BE2C (cell line): ENCODE measurements around the gene FAM124B.

Experiments used
- DNase-seq: peaks from one replicate; pipeline ENCODE4 v3.0.0-alpha.2; 2020
- H3K27me3 ChIP-seq: fragments of 250-450 bp; sonication (Bioruptor Pico); 2 replicates; pipeline ENCODE4 v1.5.1; 2020; ENCODE audit warnings: mild to moderate bottlenecking
- H3K36me3 ChIP-seq: fragments of 250-450 bp; sonication (Bioruptor Pico); 2 replicates; pipeline ENCODE4 v1.5.1; 2020; ENCODE audit warnings: mild to moderate bottlenecking
- H3K4me1 ChIP-seq: fragments of 250-450 bp; sonication (Bioruptor Pico); 2 replicates; pipeline ENCODE4 v1.5.1; 2020
- H3K4me3 ChIP-seq: 2 replicates; pipeline ENCODE4 v1.5.1; 2011; ENCODE audit warnings: low read depth, low read length
- H3K9me3 ChIP-seq: fragments of 250-450 bp; sonication (Bioruptor Pico); 2 replicates; pipeline ENCODE4 v1.5.1; 2020
- CTCF ChIP-seq: IDR thresholded peaks from 2 replicates; pipeline ENCODE4 v1.5.1; 2012; ENCODE audit warnings: mild to moderate bottlenecking, low read depth, low read length

The FAM124B gene

DNA sequence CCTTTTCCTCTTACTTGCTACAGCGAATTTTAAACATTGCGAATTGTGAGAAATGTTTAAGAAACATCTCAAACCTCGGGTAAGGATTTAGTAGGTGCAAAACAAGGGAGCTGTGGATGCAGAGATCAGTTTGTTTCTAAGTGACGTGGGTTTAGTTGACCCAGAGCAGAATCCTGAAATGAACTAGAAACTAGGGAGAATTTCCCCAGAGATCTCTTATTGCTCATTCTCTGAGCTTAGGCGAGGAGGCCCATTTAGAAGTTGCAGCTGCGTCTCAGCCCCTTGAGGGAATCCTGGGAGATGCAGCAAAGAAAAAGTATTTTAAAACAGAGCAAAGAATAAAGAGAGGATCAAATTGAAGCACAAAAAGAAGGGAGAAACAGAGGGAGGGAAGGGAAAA is 29.3 kb downstream of the FAM124B start:
- Histone ChIP-seq H3K27me3 (no peaks in the 10 kb centered on the region), H3K4me1 (no peaks in the 10 kb centered on the region), H3K9me3 (no peaks in the 10 kb centered on the region), H3K4me3 (no peak overlapping the region), H3K36me3 (no peaks in the 10 kb centered on the region)
- no peak for TF ChIP-seq CTCF
- DNase-seq = no peak

DNA sequence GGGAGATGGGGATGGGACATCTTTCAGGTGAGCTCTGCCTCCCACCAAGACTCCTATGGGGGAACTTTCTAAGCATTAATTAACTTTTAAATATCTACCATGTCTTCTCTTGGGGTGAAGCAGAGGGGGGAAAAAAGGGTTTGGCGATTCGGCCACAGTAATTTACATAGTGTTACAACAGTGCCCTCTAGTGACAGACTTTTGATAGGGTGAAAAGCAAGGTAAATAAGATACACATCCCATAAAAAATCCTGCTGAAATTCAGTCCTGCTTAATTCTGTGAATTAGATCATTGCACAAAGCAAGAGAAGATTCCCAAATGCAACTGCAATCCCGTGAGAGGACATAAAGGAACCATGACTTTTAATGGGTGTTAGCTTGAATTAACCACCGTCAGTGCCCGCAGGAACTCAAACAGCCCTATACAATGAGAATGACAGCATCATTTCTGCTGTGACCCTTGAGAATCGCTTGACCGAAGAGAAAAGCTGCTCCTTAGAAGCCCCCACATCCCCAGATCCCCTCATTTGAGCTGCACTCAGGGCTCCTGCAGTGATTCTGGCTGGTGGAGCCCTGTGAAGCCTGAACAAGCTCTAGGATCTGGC is 32.8 kb downstream of the FAM124B start:
- Histone ChIP-seq H3K4me1 (no peaks in the 10 kb centered on the region), H3K9me3 (no peaks in the 10 kb centered on the region), H3K27me3 (no peaks in the 10 kb centered on the region), H3K36me3 (no peaks in the 10 kb centered on the region; the same call in 1 of the 2 replicates), H3K4me3 (no peak overlapping the region)
- TF ChIP-seq CTCF = peak; percentile 69
- DNase-seq = peak; percentile 20

- no peak for TF ChIP-seq CTCF
- Histone ChIP-seq H3K27me3 (no peaks in the 10 kb centered on the region), H3K9me3 (no peaks in the 10 kb centered on the region), H3K4me3 (no peak overlapping the region), H3K36me3 (no peaks in the 10 kb centered on the region; the same call in 1 of the 2 replicates), H3K4me1 (no peaks in the 10 kb centered on the region)
- no peak for DNase-seq
These were observed 35.6 kb downstream of the FAM124B start for GRCh38 chr2:224366267-224366844.

- Histone ChIP-seq H3K27me3 (no peaks in the 10 kb centered on the region), H3K9me3 (no peaks in the 10 kb centered on the region), H3K36me3 (no peaks in the 10 kb centered on the region; the same call in 1 of the 2 replicates), H3K4me1 (no peaks in the 10 kb centered on the region), H3K4me3 (no peak overlapping the region)
- no peak for DNase-seq
- no peak for TF ChIP-seq CTCF
These were observed 36.6 kb downstream of the FAM124B start for GRCh38 chr2:224365331-224365730.

- no peak for TF ChIP-seq CTCF
- Histone ChIP-seq H3K4me1 (no peaks in the 10 kb centered on the region), H3K9me3 (no peaks in the 10 kb centered on the region), H3K36me3 (no peaks in the 10 kb centered on the region; the same call in 1 of the 2 replicates), H3K27me3 (no peaks in the 10 kb centered on the region), H3K4me3 (no peak overlapping the region)
- no peak for DNase-seq
These were observed 38.6 kb downstream of the FAM124B start for GRCh38 chr2:224363281-224363680.

DNA sequence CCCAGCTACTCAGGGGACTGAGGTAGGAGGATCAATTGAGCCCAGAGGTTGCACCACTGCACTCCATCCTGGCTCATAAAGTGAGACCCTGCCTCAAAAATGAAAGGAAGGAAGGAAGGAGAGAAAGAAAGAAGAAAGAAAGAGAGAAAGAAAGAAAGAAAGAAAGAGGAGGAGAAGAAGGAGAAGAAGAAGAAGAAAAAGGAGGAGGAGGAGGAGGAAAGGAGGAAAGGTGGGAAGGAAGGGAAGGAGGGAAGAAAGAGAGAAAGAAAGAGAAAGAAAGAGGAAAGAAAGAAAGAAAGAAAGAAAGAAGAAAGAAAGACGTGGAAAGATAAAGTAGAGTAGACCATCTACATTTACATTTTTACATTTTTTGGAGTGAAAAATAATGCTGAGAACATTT is 39.8 kb downstream of the FAM124B start:
- H3K4me1 ChIP-seq = no peaks in the 10 kb centered on the region
- no peak for DNase-seq
- H3K36me3 ChIP-seq = no peaks in the 10 kb centered on the region; the same call in 1 of the 2 replicates
- no peak overlapping the region for H3K4me3 ChIP-seq
- no peaks in the 10 kb centered on the region for H3K9me3 ChIP-seq
- TF ChIP-seq CTCF = no peak
- no peaks in the 10 kb centered on the region for H3K27me3 ChIP-seq
